Prostate gland (tissue), 2 donors: ENCODE data around the gene CSH1.
"Not testable (repeated sequence)": the region's sequence is repeated elsewhere in the genome, so short reads cannot be mapped to it uniquely, and the experiment has no call there.

Experiments
- CTCF ChIP-seq, 4 experiments: fragments of 200-600 bp in 2 of 4; fragments of 450-650 bp in 2 of 4; sonication (generic) in 2 of 4; IDR thresholded peaks; 1 replicate in 3 of 4; 2 replicates in 1 of 4; pipeline ENCODE4 v1.5.1; 2016 to 2019; ENCODE audit warnings: antibody characterized with exemption in 4 of 4, mild to moderate bottlenecking in 2 of 4, moderate library complexity in 2 of 4
- POLR2A ChIP-seq: fragments of 450-650 bp; IDR thresholded peaks from one replicate; pipeline ENCODE4 v1.6.1; 2016; ENCODE audit warnings: antibody characterized with exemption, mild to moderate bottlenecking
- POLR2AphosphoS5 ChIP-seq: sonication (generic); formaldehyde crosslinking; IDR thresholded peaks from one replicate; pipeline ENCODE4 v1.6.1; 2017; ENCODE audit warnings: antibody characterized with exemption

DNA sequence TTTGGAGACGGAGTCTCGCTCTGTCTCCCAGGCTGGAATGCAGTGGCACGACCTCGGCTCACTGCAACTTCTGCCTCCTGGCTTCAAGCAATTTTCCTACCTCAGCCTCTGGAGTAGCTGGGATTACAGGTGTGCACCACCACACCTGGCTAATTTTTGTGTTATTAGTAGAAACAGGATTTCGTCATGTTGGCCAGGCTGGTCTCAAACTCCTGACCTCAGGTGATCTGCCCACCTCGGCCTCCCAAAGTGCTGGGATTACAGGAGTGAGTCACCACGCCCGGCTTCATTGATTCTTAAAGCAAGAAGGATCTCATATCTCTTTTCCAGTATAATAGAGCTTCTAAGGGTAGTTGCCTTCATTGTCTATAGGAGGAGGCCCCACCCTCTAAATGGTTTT is 8.4 kb upstream of the CSH1 start:
- not testable (repeated sequence) for TF ChIP-seq POLR2A; CTCF (IDR thresholded peaks at IDR 0.05); POLR2AphosphoS5
